Activated CD8-positive, alpha-beta T cell treated with anti-CD3 and anti-CD28 coated beads, Interleukin-2, amount 10 ng/mL, durations not matched to agents 7 days and 5 days (primary cell): ENCODE data around the gene BEGAIN. TPM values are rescaled to one million over a fixed set of nuclear protein-coding genes. Genes with fewer than 3 reads are reported as not detected.
A peak's percentile ranks its signal among the peaks of the same experiment; 100 is the strongest.

Experiments used
- ATAC-seq: fragments of 150-1000 bp; cut with Tn5 transposase; one replicate; pipeline ENCODE4 v1.10.0; 2021; ENCODE audit warnings: moderate library complexity
- CTCF ChIA-PET: fragments of 350-600 bp; sonication (Branson Sonifier 250); formaldehyde crosslinking; loops from one replicate; lab custom pipeline; 2021; ENCODE audit warnings: antibody characterized with exemption; lab: Charles Lee
- POLR2A ChIA-PET: fragments of 350-600 bp; sonication (Branson Sonifier 250); formaldehyde crosslinking; loops from one replicate; lab custom pipeline; 2021; ENCODE audit warnings: antibody characterized with exemption; lab: Charles Lee
- DNase-seq: peaks from one replicate; pipeline ENCODE4 v3.0.0-alpha.2; 2020
- H3K27ac Mint-ChIP-seq: one replicate; pipeline ENCODE4 v1.8.0; 2021; ENCODE audit warnings: mild to moderate bottlenecking, mixed read lengths
- H3K27me3 Mint-ChIP-seq: one replicate; pipeline ENCODE4 v1.8.0; 2021; ENCODE audit warnings: low read depth, mixed read lengths
- H3K36me3 Mint-ChIP-seq: one replicate; pipeline ENCODE4 v1.8.0; 2021; ENCODE audit warnings: low read depth, mixed read lengths
- H3K4me1 Mint-ChIP-seq: one replicate; pipeline ENCODE4 v1.8.0; 2021; ENCODE audit warnings: low read depth, mixed read lengths
- H3K4me3 Mint-ChIP-seq: one replicate; pipeline ENCODE4 v1.8.0; 2021; ENCODE audit warnings: mild to moderate bottlenecking, mixed read lengths
- H3K9me3 Mint-ChIP-seq: one replicate; pipeline ENCODE4 v1.8.0; 2022; ENCODE audit warnings: mixed read lengths; ENCODE audit not compliant: insufficient read depth
- total RNA-seq, 2 experiments: library from RNA; stranded (reverse); gene quantifications; one replicate each; pipeline ENCODE4 v1.2.3, GENCODE V29; 2021

The BEGAIN gene
- total RNA-seq, 2 experiments from 2014 or later: 0.70 to 1.2 TPM

DNA sequence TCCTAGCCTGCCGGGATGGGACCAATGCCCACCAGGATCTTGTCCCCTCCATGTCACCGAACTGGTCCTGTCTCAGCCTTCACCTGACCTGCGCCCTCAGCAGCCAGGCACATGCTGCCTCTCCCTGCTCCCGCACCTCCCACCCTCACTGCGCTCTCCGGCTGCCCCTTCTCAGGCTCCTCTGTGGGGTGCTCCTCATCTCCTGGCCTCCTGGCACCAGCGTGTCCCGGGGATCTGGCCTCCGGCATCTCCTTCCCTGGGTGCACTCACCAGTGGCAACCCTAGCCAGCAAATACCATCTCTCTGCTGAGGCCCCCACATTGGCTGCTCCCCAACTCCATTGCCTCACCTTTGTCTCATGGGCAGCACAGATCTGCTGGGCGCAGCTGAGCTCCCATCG lies 29.0 kb downstream of the BEGAIN start:
- DNase-seq (no peak), ATAC-seq (no peak)
- Mint-ChIP-seq H3K27me3 (peaks cover 6% of the 10 kb centered on the region), H3K27ac (no peak overlapping the region), H3K4me1 (peaks cover 6% of the 10 kb centered on the region), H3K4me3 (no peak overlapping the region), H3K9me3 (no peaks in the 10 kb centered on the region), H3K36me3 (no peaks in the 10 kb centered on the region)
- POLR2A ChIA-PET: no interaction called here
- CTCF ChIA-PET: no interaction called here

DNA sequence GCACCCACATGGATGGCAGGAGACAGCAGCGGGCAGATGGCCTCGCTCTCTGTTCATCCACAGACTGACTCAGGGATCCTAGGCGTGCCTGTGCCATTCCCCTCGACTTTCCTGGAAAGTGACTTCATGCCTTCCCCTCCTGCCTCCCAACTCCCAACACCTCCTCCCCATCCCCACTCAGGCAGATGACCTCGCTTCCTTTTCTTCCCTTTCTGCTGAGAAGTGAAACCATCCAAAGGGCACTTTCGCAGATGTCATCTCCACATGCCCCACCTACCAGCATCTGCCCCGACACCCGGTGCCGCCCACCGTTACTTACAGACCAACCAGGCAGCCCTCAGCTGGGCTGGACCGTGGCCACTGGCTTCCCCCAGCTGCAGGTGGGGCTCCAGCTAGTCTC lies 29.6 kb downstream of the BEGAIN start:
- Mint-ChIP-seq H3K27me3 (peaks cover 3% of the 10 kb centered on the region), H3K36me3 (no peaks in the 10 kb centered on the region), H3K4me1 (peaks cover 6% of the 10 kb centered on the region), H3K27ac (peak overlapping the region; percentile 5), H3K4me3 (no peak overlapping the region), H3K9me3 (no peaks in the 10 kb centered on the region)
- POLR2A ChIA-PET: no interaction called here
- DNase-seq: no peak
- CTCF ChIA-PET: no interaction called here
- no peak for ATAC-seq

DNA sequence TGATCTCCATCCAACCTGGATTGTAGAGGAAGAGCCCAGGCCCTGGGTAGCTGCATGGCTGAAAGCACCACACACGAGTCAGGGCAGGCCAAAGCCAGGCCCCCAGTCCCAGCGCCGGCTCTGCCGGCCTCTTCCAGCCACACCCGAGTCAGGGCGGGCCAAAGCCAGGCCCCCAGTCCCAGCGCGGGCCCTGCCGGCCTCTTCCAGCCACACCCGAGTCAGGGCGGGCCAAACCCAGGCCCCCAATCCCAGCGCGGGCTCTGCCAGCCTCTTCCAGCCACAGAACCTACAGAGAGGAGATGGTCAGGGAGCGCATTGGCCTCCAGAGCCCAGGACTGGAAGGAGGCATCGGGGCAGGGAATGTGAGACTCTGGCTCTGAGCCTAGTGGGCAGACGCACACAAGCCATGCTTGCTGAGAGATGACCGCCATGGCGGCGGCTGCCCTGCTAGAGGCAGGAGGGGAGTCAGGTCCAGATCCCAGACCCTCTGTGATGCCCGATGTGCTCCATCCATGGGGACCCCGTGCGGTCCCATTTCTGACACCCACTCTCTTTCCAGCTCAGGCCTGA lies 30.2 kb downstream of the BEGAIN start:
- H3K9me3 Mint-ChIP-seq: no peaks in the 10 kb centered on the region
- peaks cover 6% of the 10 kb centered on the region for H3K4me1 Mint-ChIP-seq
- DNase-seq (no peak), ATAC-seq (no peak)
- H3K36me3 Mint-ChIP-seq: no peaks in the 10 kb centered on the region
- no peak overlapping the region for H3K4me3 Mint-ChIP-seq
- CTCF ChIA-PET: no interaction called here
- POLR2A ChIA-PET: no interaction called here
- H3K27ac Mint-ChIP-seq: no peak overlapping the region
- peaks cover 3% of the 10 kb centered on the region for H3K27me3 Mint-ChIP-seq

DNA sequence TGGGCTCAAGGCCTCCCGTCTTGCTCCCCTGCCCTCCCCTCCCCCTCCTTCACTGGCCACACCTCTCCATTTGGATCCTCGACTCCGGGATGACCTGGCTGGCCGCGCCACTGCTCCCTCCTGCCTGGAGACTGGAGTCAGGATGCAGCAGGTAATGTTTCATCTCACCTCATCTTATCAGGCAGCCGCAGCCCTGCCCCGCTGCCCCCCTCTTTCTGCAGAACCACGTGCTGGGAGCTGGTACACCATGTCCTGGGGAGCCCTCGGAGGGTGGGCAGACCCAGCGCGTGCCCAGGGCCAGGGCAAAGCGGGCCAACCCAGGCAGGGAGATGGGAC lies 31.1 kb downstream of the BEGAIN start:
- Mint-ChIP-seq H3K27me3 (peaks cover 3% of the 10 kb centered on the region), H3K36me3 (no peaks in the 10 kb centered on the region), H3K9me3 (no peaks in the 10 kb centered on the region), H3K27ac (no peak overlapping the region), H3K4me1 (peaks cover 6% of the 10 kb centered on the region), H3K4me3 (no peak overlapping the region)
- ChIA-PET CTCF (no interaction called here), POLR2A (no interaction called here)
- ATAC-seq (no peak), DNase-seq (no peak)

DNA sequence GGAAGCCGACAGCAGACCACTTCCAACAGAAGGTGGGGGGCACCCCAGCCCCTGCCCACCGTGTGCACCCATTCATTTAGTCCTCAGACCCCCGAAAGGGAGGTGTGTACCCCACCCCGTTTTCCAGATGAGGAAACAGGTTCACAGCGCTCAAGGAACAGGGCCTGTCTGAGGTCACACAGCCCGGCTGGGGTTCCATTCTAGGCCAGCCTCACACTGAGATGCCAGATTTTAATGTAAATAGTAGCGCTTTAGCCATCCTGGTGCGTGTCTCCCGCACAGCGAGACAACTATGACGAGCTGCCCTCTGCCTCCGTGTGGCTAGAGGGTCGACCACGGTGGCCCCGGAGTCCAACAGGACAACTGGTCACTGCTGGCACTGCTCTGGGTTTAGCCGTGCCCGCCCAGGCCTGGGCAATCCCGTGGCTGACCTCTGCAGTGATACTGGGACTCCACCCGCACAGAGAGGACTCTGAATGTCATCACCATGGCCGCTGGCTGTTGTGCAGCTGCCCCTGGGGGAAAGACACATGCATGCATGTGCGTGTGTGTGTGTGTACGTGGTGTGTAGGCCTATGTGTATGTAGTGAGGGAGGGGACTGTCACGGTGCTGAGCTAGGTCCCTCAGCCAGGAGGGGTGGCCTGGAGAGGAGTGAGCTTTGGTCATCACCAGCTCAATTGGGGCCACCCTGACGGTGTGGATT lies 31.6 kb downstream of the BEGAIN start:
- ChIA-PET CTCF (no interaction called here), POLR2A (no interaction called here)
- DNase-seq (no peak), ATAC-seq (no peak)
- Mint-ChIP-seq H3K4me3 (no peak overlapping the region), H3K27ac (no peak overlapping the region), H3K27me3 (peaks cover 3% of the 10 kb centered on the region), H3K9me3 (no peaks in the 10 kb centered on the region), H3K4me1 (peaks cover 6% of the 10 kb centered on the region), H3K36me3 (no peaks in the 10 kb centered on the region)

DNA sequence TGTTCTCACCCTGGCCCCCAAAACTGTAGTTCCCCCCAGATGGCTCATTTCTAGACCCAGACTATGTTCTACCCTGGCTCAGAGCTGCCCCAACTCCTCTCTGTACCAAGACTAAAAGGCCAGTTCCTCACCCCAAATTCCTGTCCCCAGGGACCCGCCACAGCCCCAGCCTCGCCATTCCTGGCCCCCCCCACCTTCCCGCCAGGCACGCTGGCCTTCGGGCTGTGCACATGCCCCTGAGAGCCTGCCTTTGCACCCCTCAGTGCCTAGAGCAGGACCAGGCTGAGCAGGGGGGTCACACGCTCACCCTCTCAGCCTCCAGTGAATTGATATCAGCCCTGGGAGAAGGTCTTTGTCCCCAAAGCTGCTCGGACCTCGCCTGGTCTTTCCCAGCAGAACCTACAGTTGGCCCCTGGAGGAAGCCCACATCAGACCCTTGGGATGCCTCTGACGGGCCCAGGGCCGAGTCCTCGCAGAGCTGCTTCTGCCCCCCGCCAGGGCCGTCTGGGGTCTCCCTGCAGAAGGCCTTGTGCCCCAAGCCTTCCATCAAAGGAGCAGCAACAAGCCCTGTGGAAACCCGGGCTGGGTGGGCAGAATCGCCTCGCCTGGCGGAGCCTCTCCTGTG lies 32.4 kb downstream of the BEGAIN start:
- H3K27ac Mint-ChIP-seq: no peak overlapping the region
- DNase-seq: no peak

DNA sequence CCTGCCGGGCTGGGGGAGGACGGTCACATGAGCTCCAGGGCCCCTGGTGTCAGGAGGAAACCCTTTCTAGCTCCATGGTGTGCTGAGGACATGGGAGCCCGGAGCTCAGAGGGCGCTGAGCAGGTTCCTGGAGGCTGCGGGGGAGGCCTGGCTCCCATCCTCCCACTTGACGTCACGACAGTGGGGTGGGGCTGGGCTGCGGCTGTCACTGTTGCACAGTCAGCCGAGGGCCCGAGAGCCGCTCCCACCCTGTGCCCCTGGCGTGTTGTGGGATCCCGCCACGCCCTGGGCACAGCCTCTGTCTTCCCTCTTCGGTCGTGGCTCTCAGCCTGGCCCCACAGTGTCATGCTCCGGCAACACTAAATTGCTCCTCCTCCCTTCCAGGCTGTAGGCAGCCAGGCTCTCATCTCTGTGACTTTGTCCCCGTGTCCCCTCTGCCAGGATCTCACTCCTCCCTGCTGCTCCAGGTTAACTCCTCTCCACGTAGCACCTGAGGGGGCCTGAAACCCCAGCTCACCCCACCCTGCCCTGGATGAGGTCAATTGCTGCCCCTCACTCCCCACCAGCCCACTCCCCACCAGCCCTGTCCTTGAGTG lies 33.0 kb downstream of the BEGAIN start:
- H3K4me3 Mint-ChIP-seq: no peak overlapping the region
- ATAC-seq: no peak
- ChIA-PET POLR2A (no interaction called here), CTCF (no interaction called here)
- H3K4me1 Mint-ChIP-seq: peaks cover 6% of the 10 kb centered on the region
- H3K9me3 Mint-ChIP-seq: no peaks in the 10 kb centered on the region
- no peak for DNase-seq
- H3K27me3 Mint-ChIP-seq: peaks cover 3% of the 10 kb centered on the region
- no peak overlapping the region for H3K27ac Mint-ChIP-seq
- no peaks in the 10 kb centered on the region for H3K36me3 Mint-ChIP-seq

More for the DNA sequence above, 32.4 kb downstream of the BEGAIN start:
- no peak overlapping the region for H3K4me3 Mint-ChIP-seq
- ChIA-PET CTCF (no interaction called here), POLR2A (no interaction called here)
- no peak for ATAC-seq
- H3K9me3 Mint-ChIP-seq: no peaks in the 10 kb centered on the region
- H3K27me3 Mint-ChIP-seq: peaks cover 3% of the 10 kb centered on the region
- H3K36me3 Mint-ChIP-seq: no peaks in the 10 kb centered on the region
- H3K4me1 Mint-ChIP-seq: peaks cover 6% of the 10 kb centered on the region

DNA sequence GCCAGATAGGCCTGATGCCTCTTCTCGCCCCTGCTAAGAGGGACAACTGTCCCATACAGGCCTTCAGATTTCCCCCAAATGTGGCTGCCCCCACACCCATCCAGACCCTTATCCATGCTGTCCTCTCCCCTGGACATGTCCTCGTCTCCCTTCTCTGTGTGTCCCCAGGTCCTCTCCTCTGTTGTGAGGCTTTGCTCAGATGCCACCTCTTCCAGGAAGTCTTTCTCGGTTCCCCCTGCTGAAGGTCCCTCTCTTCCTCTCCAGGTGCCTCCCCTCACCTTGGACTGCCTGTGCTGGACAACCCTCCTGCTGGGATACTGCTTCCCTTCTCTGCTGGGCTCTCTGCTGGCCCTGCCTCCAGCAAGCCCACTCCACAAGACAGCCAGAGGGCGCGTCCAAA lies 33.7 kb downstream of the BEGAIN start:
- H3K27ac Mint-ChIP-seq: no peak overlapping the region
- DNase-seq (no peak), ATAC-seq (no peak)
- peaks cover 1% of the 10 kb centered on the region for H3K27me3 Mint-ChIP-seq
- CTCF ChIA-PET: no interaction called here
- no peaks in the 10 kb centered on the region for H3K9me3 Mint-ChIP-seq
- no peak overlapping the region for H3K4me3 Mint-ChIP-seq
- POLR2A ChIA-PET: no interaction called here
- H3K36me3 Mint-ChIP-seq: no peaks in the 10 kb centered on the region
- peaks cover 13% of the 10 kb centered on the region for H3K4me1 Mint-ChIP-seq

DNA sequence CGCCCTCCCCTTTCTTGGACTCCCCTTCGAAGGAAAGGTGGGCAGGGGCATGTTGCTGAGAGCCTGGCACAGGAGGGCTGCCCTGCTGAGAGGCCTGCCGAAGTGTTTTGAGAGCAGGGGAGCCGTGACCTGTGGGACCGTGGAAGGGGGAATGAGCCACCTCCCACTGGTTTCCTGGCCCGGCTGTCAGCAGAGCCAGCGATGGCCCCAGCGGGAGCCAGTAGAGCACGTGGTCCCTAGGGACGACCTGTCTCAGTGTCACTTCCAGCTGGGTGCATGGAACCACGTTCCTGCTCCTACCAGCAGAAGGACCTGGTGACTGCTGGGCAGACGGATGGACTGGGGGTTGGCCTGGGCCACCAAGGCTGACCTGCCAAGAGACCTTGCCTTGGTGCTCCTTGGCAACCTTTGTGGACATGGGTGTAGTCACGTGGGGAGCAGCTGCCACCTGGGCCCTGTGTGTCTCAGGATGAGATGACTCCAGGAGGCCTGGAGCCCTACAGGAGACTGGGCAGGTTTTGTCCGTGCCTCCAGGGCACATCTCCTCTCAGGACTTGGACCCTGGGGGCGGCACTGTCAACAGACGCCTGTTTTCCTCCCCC lies 34.6 kb downstream of the BEGAIN start:
- Mint-ChIP-seq H3K4me3 (no peak overlapping the region), H3K27me3 (no peaks in the 10 kb centered on the region)

DNA sequence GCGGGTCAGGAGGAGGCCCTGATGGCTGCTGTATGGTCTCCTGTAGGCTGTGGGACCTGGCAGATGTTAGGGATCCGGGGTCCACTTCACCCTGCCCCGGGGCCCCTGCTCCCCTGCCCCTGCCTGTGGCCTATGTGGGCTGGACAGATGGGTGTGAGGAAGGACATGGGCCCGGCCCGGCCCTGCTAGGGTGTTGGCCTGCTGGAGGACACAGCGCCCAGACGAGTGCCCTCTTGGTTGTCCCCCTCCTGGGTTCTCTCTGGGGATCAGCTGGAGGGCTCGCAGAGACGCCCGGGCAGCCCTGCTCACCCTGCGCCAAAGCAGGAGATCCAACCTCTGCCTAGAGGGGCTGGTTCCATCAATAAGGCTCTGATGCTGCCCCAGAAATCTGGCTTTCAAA lies 36.2 kb downstream of the BEGAIN start:
- Mint-ChIP-seq H3K36me3 (no peaks in the 10 kb centered on the region), H3K27me3 (no peaks in the 10 kb centered on the region), H3K9me3 (no peaks in the 10 kb centered on the region), H3K4me3 (no peak overlapping the region), H3K4me1 (peaks cover 29% of the 10 kb centered on the region), H3K27ac (no peak overlapping the region)
- ChIA-PET CTCF (no interaction called here), POLR2A (no interaction called here)
- ATAC-seq: no peak
- DNase-seq: no peak

More for the DNA sequence above, 34.6 kb downstream of the BEGAIN start:
- H3K36me3 Mint-ChIP-seq: no peaks in the 10 kb centered on the region
- no peak for ATAC-seq
- peaks cover 17% of the 10 kb centered on the region for H3K4me1 Mint-ChIP-seq
- DNase-seq: no peak
- ChIA-PET CTCF (no interaction called here), POLR2A (no interaction called here)
- no peaks in the 10 kb centered on the region for H3K9me3 Mint-ChIP-seq
- H3K27ac Mint-ChIP-seq: no peak overlapping the region

DNA sequence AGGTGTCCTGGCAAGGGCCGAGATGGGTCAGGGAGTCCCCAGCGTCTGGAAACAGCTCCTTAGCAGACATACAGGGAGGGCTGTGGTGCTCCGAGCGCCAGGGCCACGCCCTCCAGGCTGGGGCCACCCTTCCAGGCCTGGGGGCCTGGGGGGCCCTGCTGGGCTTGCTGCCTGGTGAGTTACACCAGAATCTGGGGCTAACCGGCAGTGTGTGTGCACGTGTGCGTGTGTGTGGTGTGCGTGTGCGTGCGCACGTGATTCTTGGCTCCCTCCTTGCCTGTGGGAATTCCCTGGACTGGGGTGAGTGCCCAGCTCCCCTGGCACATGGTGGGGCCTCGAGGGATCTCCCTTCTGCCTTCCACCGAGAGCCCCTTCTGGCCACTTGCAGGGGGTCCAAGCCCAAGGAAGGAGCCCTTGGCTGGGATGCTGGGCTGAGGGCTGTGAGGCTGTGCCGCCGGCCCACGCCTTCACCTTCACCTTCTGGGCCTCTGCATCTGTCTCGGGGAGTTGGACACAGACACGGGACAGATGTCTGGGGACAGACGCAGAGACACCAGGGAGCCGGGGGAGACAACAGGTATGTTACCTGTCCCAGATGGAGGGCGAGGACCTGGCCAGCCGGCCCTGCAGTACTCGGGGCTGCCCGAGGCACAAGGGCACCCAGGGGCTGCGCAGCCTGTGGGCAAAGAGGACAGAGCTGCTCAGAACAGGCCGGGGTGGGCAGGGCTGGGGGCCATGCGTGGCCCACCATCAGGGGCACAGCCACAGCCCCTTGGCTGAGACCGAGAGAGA lies 37.2 kb downstream of the BEGAIN start:
- ChIA-PET CTCF (no interaction called here), POLR2A (no interaction called here)
- DNase-seq (no peak), ATAC-seq (no peak)
- Mint-ChIP-seq H3K4me1 (peaks cover 36% of the 10 kb centered on the region), H3K27me3 (peaks cover 4% of the 10 kb centered on the region), H3K36me3 (no peaks in the 10 kb centered on the region), H3K9me3 (no peaks in the 10 kb centered on the region), H3K27ac (no peak overlapping the region), H3K4me3 (no peak overlapping the region)
